NCI-H2081 treated with DMSO at 0.1 percent for 48 hours (cell line): Measurements from ENCODE around the gene PARS2.

Experiments used
- DNase-seq: peaks from one replicate; lab custom pipeline; 2025; lab: John Stamatoyannopoulos, UW

PARS2 gene

GRCh38 chr1:54774820-54775498 is 10.6 kb upstream of the PARS2 start:
- DNase-seq: no peak

DNA sequence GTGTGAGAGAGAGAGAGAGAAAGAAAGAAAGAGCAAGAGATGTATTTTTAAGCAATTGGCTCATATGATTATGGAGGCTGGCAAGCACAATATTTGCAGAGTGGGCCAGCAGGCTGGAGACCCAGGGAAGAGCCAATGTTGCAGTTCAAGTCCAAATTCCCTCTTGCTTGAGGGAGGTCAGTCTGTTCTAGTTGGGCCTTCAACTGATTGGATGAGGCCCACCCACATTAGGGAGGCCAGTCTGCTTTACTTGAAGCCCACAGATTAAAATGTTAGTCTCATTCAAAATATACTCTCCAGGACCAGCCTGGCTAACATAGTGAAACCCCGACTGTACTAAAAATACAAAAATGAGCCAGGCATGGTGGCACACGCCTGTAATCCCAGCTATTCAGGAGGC is 8.6 kb upstream of the PARS2 start:
- DNase-seq: no peak

DNA sequence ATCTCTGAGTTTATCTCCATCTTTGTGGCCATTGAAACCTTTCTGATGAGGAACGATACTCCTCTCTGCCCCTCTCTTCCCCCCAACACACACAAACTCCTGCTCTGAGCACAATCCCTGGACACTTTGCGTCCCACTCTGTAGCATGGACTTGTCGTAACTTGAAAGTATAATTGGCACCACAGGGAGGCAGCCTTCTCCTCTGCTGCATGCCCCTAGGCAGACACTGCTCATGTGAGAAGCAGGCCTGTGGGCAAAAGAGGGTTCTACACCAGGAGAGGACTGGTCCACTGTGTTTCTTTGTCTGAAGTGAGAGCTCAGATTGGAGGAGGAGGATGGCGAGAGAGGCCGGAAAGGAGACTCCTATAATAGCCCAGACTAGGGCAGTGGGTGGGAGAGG is 3.8 kb upstream of the PARS2 start:
- no peak for DNase-seq

GRCh38 chr1:54767526-54767925 is 3.2 kb upstream of the PARS2 start:
- DNase-seq: no peak

DNA sequence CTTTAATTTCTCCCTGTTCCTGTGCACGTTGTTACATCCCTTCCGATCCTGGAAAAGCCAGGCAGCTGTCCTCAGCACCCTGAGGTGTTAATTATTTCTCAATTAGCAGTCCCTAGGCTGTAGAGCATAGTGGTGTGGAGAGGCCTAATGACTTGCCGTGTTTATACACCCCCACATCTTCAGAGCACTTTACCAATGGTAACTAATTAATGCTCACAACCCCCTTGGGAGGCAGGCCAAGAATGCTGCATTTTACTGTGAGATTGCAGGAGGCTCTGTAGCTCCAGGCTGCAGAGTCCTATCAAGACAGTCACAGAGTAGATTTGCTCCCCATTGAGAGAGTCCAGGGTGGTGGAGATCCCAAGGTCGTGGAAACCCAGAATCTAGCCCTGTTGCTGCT is 2.4 kb upstream of the PARS2 start:
- no peak for DNase-seq

- no peak for DNase-seq
Observed at GRCh38 chr1:54764922-54765561, 719 bp upstream of the PARS2 start.

GRCh38 chr1:54763816-54764132 is 549 bp downstream of the PARS2 start:
- DNase-seq: no peak

GRCh38 chr1:54758678-54759348 is 5.5 kb downstream of the PARS2 start:
- DNase-seq: no peak

DNA sequence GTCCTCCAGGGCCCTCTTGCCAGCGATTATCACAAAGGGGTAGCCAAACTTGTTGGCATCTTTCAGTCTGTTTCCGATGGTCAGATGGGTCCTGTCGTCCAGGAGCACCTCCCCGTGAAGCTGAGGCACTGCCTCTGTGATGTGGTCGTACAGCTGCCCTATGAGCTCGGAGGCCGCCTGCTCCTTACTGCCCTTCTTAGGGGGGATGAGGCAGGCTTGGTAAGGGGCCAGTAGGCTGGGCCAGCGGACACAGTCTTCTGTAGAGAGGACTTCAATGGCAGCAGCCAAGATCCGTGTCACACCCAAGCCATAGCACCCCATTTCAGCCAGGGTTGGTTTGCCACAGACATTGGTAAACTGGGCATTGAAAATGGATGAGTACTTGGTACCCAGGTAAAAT is 6.5 kb downstream of the PARS2 start:
- no peak for DNase-seq

- DNase-seq: no peak
Observed at GRCh38 chr1:54754486-54755285, 9.6 kb downstream of the PARS2 start.

DNA sequence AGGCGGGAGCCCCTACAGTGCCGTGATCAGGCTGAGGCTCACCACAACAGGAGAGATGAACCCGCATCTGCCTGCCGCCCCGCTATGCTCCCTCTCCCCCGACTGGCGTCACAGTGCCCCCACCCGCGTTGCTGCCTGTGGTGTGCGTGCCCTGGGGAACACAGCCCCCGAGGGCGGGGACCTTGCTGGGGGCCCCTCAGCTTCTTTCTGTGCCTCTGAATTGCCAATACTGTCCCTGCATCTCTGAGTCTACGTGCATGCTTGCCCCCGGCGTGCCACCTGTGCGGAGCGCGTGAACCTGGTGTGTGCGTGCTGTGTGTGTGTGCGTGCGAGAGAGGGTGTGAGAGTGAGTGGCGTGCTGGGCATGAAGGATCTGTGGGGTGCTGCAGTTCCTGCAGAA is 10.3 kb downstream of the PARS2 start:
- DNase-seq: no peak

DNA sequence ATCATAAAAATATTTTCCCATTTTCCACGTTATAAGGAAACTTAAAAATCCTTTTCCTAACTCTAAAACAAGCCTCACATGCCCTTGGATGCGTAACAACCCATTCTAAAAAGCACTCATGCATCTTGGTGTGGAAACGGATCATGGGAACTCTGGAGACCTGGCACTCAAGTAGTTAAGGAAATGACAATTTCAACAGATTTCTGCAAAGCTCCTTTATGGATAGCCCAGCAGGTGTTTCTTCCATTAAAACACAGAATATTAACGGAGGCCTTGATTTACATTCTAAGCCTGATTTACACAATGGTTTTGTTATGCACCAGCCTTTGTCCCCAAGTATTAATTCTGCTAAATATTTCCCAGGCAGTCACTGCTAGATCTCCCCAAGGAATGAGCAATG is 12.9 kb downstream of the PARS2 start:
- no peak for DNase-seq

DNA sequence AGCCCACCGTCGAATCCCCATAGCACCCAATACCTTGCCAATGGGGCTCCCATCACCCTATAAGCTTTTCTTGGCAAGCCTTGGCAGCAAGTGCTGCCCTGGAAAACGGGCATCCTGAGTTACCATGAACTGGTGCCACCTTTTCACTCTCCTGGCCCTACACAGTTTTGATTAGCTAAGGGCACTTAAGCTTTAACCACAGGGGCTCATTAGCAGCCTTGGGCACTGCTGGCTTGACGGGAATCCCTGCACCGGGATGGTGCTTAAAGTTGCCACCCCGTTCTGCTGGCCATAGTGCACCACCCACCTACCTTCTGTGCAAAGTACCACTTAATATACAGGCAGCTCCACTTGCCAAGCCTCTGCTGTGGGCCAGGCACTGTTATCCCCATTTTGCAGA is 13.7 kb downstream of the PARS2 start:
- no peak for DNase-seq

DNA sequence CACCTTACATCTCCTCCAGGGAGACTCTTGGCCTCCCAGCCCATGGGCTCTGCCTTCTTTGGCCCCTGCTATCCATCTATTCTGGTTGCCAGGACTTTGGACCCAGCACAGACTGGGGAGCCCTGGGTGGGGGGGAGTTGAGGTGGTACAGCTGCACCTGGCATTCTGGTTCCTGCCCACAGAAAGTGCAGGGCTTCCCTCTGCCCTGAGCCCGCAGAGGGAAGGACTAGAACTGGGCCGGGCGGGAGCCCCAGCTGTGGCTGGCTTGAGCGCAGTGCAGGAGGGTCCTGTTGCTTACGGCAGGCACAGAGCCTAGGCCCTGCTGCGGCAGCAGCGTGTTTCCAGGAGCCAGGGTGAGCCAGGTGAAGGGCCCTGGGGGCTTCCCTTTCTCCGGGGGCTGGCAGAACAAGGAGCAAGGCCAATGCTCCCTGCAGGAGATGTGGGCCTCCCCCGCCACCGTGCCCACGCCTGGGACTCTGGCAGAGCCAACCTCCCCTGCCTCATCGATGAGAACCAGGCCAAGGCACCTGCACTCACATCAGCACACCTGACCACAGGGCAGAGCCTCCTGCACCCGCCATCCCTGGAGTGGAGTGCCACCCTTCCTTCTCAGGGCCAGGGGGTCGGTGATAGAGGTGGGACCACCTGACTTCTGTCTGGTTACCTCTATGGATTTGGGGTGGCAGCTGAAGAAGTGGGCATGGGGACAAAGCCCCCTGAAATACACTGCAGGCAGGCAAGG is 16.1 kb downstream of the PARS2 start:
- no peak for DNase-seq

DNA sequence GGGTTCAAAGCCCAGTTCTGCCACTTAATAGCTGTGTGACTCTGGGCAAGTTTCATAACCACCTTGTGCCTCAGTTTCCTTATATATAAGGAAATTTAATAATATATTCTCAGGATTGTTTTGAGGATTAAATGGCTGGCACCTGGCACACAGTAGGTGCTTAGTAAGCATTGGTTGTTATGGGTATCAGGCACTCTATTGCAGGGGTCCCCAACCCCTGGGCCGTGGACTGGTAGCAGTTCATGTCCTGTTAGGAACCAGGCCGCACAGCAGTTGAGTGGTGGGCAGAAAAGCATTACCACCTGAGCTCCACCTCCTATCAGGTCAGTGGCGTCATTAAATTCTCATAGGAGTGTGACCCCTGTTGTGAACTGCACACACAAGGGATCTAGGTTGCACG is 18.5 kb downstream of the PARS2 start:
- no peak for DNase-seq

GRCh38 chr1:54745274-54745673 is 19.0 kb downstream of the PARS2 start:
- no peak for DNase-seq

DNA sequence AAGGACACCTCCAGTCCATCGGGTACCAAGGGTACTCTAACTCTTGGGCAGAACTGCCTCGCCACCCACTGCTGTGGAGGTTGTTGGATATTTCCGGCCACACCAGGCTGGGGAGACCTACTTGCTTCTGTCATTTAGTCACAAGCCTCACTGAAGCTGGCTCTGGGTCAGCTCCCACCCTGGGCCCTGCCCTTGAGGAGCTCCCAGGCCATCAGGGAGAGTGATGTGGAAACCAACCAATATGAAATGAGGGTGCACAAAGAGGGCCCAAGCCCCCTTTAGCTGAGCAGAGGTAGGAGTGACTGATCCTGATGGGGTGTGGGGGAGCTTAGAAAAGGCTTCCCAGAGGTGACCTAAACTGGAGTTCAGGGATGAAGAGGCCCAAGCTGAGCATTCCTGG is 19.6 kb downstream of the PARS2 start:
- DNase-seq: no peak

DNA sequence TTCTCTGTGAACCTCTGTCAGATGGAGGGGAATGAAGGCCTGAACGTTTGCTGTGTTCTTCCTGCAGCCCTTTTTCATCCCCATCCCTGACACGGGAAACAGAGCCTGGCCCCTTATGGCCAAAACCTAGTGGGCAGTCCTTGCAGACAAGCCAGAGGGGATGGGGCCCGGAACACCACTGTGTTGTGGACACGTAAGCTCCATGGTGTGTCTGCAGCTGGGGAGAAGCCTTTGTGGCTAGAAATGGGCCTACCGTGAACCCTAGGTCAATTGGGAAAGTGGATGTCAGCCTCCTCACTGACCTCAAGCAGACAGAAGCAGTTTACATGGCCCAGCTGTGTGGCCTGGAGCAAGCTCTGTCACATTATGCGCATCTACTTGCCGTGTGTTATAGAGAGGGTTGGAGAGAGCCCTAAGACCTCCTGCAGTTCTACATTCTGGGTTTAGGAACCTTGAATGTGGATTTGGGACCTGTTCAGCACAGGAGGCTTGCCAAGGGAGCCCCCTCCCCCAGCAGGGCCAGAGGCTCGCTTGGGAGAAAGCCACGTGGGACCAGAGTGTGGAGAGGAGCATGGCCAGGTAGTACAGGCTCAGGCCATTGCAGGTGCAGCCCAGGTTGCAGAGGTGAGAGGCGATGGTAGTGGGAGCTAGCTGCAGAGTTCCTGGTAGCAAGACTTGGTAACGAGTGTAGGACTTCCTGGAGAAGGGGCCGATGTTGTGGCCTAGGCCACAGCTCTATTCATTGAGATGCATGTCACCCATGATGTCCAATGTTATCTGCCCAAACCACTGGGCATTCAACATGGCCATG is 20.7 kb downstream of the PARS2 start:
- DNase-seq: no peak

- peak; percentile 24 for DNase-seq
Observed at GRCh38 chr1:54742282-54742681, 22.0 kb downstream of the PARS2 start.

DNA sequence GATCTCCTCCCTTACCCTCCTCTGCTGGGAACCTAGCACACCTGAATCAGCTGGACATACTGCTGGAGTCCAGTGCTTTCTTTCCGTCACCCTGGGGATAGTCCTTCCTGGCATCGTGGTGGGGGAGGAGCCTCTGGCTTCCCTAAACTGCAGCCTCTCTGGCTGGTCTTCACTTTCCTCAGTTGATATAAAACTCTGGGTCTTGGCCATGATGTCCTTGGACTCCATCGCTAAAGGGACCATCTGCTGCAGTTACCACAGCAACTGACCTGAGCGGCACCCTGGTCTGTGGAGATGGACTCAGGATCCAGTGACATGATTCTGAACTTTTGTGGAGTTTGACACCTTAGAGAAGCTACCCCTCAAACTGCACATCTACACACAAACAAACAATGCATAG is 22.8 kb downstream of the PARS2 start:
- no peak for DNase-seq

DNA sequence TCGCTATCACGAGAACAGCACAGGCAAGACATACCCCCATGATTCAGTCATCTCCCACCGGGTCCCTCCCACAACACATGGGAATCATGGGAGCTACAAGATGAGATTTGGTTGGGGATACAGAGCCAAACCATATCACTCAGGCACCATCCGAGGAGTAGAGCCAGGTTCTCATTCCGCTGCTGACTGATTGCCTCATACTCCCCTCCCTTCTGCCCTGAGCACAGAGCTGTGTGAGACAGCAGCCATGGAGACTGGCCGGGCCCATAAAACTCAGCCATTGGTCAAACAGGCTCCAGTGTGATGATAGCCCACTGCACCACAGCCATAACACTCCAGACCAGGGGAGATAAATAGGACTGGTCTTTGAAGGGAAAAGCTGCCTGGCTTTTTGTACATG is 26.1 kb downstream of the PARS2 start:
- no peak for DNase-seq
